Memory B cell (primary cell): Measurements from ENCODE around the gene PTPRE.

ENCODE experiments used
- ATAC-seq: fragments of 150-1000 bp; cut with Tn5 transposase; 2 replicates; pipeline ENCODE4 v1.10.0; 2021; ENCODE audit warnings: low read depth, mild to moderate bottlenecking, moderate library complexity
- DNase-seq, 2 donors: peaks; one replicate each; pipeline ENCODE4 v3.0.0; 2022; ENCODE audit warnings: low spot score in 2 of 2
- H3K27ac Mint-ChIP-seq: one replicate; pipeline ENCODE4 v1.8.0; 2022; ENCODE audit warnings: mild to moderate bottlenecking, moderate library complexity, mixed read lengths
- H3K27me3 Mint-ChIP-seq: one replicate; pipeline ENCODE4 v1.8.0; 2022; ENCODE audit warnings: mixed read lengths
- H3K36me3 Mint-ChIP-seq: one replicate; pipeline ENCODE4 v1.8.0; 2022; ENCODE audit warnings: mild to moderate bottlenecking, mixed read lengths
- H3K4me1 Mint-ChIP-seq: one replicate; pipeline ENCODE4 v1.8.0; 2022; ENCODE audit warnings: mixed read lengths
- H3K4me3 Mint-ChIP-seq: one replicate; pipeline ENCODE4 v1.8.0; 2022; ENCODE audit warnings: mild to moderate bottlenecking, moderate library complexity, mixed read lengths
- H3K9me3 Mint-ChIP-seq: one replicate; pipeline ENCODE4 v1.8.0; 2022; ENCODE audit warnings: mixed read lengths

The PTPRE gene

GRCh38 chr10:128017822-128018221 is 110.9 kb downstream of the PTPRE start:
- H3K36me3 Mint-ChIP-seq = no peaks in the 10 kb centered on the region
- peaks cover 5% of the 10 kb centered on the region for H3K4me1 Mint-ChIP-seq
- no peak for DNase-seq
- peaks cover 2% of the 10 kb centered on the region for H3K9me3 Mint-ChIP-seq
- no peak overlapping the region for H3K27ac Mint-ChIP-seq
- H3K4me3 Mint-ChIP-seq = no peak overlapping the region
- no peak for ATAC-seq
- peaks cover 12% of the 10 kb centered on the region for H3K27me3 Mint-ChIP-seq

DNA sequence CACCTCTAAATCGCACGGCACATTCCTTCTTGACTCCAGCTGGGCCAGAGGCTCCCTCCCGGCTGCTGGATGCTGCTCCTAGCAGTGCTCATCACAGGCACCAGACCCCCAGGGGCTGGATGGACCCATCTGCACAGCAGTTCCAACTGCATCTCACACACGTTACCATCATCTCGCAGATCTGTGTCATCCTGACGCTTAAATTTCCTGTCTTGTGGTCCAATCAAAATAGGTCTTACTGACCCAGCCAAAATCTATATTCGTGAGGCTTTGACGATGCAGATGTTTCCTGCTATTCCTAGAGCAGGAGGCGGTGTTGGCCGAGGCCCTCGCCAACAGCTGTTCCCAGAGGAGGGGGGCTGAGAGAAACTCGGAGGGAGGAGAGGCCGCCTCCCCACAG is 111.3 kb downstream of the PTPRE start:
- DNase-seq = no peak
- ATAC-seq = no peak
- Mint-ChIP-seq H3K27ac (no peak overlapping the region), H3K36me3 (no peaks in the 10 kb centered on the region), H3K4me1 (peaks cover 5% of the 10 kb centered on the region), H3K9me3 (peaks cover under 1% of the 10 kb centered on the region), H3K4me3 (no peak overlapping the region), H3K27me3 (peaks cover 12% of the 10 kb centered on the region)

- H3K27me3 Mint-ChIP-seq = peaks cover 12% of the 10 kb centered on the region
- no peaks in the 10 kb centered on the region for H3K9me3 Mint-ChIP-seq
- no peak for ATAC-seq
- H3K4me3 Mint-ChIP-seq = no peak overlapping the region
- H3K36me3 Mint-ChIP-seq = no peaks in the 10 kb centered on the region
- H3K4me1 Mint-ChIP-seq = peaks cover 5% of the 10 kb centered on the region
- H3K27ac Mint-ChIP-seq = no peak overlapping the region
- no peak for DNase-seq
Measured at GRCh38 chr10:128018691-128019090, 111.8 kb downstream of the PTPRE start.

GRCh38 chr10:128022261-128023196 is 115.6 kb downstream of the PTPRE start:
- Mint-ChIP-seq H3K4me3 (no peak overlapping the region), H3K9me3 (no peaks in the 10 kb centered on the region), H3K36me3 (no peaks in the 10 kb centered on the region), H3K27ac (no peak overlapping the region), H3K4me1 (peaks cover 9% of the 10 kb centered on the region), H3K27me3 (peaks cover 5% of the 10 kb centered on the region)
- ATAC-seq (no peak), DNase-seq (no peak)

DNA sequence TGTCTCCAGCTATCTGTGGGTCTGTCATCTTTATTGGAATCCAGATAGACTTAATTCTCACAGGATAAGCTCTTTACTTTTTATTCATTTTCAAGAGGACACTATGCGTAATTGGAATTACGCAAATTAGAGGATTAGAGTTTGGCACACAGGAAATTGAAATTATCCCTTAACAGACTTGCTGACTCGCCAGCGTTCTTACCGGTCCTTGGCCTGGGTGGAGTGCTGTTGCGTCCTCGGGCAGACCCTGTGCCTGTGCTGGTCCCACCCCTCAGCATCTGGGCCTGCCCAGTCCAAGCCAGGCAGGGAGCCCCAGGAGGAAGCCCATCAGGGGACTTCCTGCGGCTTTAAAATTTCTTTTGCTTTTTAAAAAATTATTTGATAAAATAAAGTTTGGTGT is 117.5 kb downstream of the PTPRE start:
- Mint-ChIP-seq H3K4me3 (no peak overlapping the region), H3K27ac (no peak overlapping the region), H3K4me1 (peaks cover 6% of the 10 kb centered on the region), H3K36me3 (no peaks in the 10 kb centered on the region), H3K27me3 (peaks cover 2% of the 10 kb centered on the region), H3K9me3 (no peaks in the 10 kb centered on the region)
- no peak for DNase-seq
- ATAC-seq = no peak

DNA sequence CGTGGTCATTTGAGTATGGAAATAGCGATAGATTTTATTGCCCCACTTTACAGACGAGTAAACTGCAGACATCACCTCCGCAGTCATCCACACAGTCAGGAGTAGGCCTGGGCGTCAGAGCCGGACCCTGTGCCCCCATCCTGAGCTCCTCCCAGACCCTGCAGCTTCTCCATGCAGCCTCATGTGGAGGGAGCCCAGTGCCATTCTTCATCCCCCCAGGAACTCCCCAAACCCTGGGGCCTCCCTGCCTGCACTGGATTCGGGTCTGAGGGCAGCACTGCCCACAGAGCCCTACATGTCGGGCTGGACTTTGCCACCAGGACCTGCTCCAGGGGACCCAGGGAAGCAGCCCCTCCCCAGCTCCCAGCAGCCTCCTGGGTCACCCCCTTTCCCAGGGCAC is 118.5 kb downstream of the PTPRE start:
- Mint-ChIP-seq H3K9me3 (no peaks in the 10 kb centered on the region), H3K27ac (no peak overlapping the region), H3K36me3 (no peaks in the 10 kb centered on the region), H3K4me3 (no peak overlapping the region), H3K27me3 (peaks cover 2% of the 10 kb centered on the region), H3K4me1 (peaks cover 6% of the 10 kb centered on the region)
- DNase-seq = no peak
- no peak for ATAC-seq

- peaks cover 6% of the 10 kb centered on the region for H3K4me1 Mint-ChIP-seq
Measured at GRCh38 chr10:128025951-128026350, 119.0 kb downstream of the PTPRE start.

DNA sequence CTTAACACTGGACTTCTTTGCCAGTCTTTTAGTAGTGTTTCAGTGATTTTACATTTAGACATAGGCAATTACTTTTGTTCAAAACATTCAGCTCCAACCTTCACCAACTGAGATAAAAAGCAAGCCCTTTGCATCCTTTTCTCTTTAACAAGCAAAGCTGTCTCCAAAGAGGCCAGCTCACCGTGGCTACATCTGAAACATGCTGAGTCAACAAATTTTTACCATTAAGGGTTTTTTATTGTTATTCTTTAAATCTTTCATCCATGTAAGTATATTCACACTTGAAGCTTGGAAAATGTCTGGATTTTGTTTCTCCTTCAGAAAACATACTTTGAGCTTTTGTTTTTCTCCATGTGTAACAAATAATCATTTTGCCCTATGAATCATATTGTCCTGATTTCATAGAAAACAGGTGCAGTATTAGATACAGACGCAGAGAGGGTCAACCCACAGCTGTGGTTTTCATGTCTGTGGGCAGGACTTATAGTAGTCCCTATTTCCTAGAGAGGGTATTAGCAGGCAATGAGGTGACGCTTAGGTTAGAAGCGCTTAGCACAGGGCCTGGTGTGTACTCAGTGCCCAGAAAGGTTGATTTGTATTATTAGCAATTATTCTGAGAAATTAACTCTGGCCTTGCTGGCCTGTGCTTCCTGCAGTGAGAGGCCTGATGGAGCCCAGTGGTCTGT is 119.9 kb downstream of the PTPRE start:
- Mint-ChIP-seq H3K4me3 (no peak overlapping the region), H3K27ac (no peak overlapping the region), H3K4me1 (peaks cover 6% of the 10 kb centered on the region), H3K36me3 (no peaks in the 10 kb centered on the region), H3K9me3 (no peaks in the 10 kb centered on the region), H3K27me3 (peaks cover 2% of the 10 kb centered on the region)
- peak; percentile 39 for ATAC-seq
- DNase-seq = no peak

More at GRCh38 chr10:128025951-128026350, 119.0 kb downstream of the PTPRE start:
- Mint-ChIP-seq H3K4me3 (no peak overlapping the region), H3K9me3 (no peaks in the 10 kb centered on the region), H3K36me3 (no peaks in the 10 kb centered on the region), H3K27ac (no peak overlapping the region), H3K27me3 (peaks cover 2% of the 10 kb centered on the region)
- ATAC-seq = no peak
- no peak for DNase-seq

GRCh38 chr10:128027306-128027705 is 120.4 kb downstream of the PTPRE start:
- no peak for DNase-seq
- peaks cover 6% of the 10 kb centered on the region for H3K4me1 Mint-ChIP-seq
- H3K27me3 Mint-ChIP-seq = peaks cover 2% of the 10 kb centered on the region
- ATAC-seq = no peak
- no peaks in the 10 kb centered on the region for H3K36me3 Mint-ChIP-seq
- H3K27ac Mint-ChIP-seq = no peak overlapping the region
- no peaks in the 10 kb centered on the region for H3K9me3 Mint-ChIP-seq
- no peak overlapping the region for H3K4me3 Mint-ChIP-seq

- H3K4me1 Mint-ChIP-seq = peaks cover 6% of the 10 kb centered on the region
- no peak overlapping the region for H3K4me3 Mint-ChIP-seq
- H3K9me3 Mint-ChIP-seq = no peaks in the 10 kb centered on the region
- no peak overlapping the region for H3K27ac Mint-ChIP-seq
- DNase-seq = no peak
- H3K27me3 Mint-ChIP-seq = peaks cover 2% of the 10 kb centered on the region
- no peak for ATAC-seq
- H3K36me3 Mint-ChIP-seq = no peaks in the 10 kb centered on the region
Measured at GRCh38 chr10:128027822-128028507, 121.1 kb downstream of the PTPRE start.

DNA sequence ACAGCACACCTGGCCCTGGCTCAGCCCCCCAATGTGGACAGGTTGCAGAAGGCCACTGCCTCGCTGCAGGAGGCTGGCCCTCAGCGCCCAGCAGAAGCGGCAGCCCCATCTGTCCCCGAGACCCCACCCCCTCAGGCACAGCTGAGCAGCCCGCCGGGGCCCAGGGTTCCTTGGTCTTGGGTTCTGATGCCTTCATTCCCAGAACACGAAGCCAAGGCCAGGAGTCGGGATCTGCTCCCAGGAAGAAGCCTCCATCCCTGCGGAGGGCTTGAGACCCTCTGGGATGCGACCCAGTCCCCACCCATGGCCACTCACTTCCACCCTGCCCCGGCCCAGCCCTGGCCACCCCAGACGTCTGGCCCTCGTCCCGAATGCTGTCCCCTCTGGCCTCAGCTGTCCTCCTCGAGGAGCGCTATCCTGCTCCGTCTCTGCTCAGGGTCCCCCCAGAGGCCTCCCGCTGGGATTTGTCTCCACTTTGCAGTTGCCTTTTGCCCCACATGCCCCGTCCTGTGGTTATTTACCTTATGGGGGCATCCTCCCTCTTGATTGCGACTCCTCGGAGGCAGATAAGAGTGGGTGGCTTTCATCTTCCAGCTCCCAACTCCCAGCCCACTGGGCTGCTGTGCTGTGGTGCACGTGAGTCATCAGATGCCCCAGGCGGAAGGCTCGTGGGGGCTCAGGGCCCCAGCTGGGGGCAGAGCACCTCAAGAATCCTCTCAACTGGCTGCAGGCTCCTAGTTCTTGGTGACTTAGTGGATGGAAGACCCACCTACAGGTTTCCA is 121.8 kb downstream of the PTPRE start:
- ATAC-seq (no peak), DNase-seq (no peak)
- Mint-ChIP-seq H3K36me3 (no peaks in the 10 kb centered on the region), H3K4me3 (no peak overlapping the region), H3K9me3 (no peaks in the 10 kb centered on the region), H3K27ac (no peak overlapping the region), H3K27me3 (peaks cover 2% of the 10 kb centered on the region), H3K4me1 (peaks cover 6% of the 10 kb centered on the region)

- H3K27me3 Mint-ChIP-seq = peaks cover 2% of the 10 kb centered on the region
- H3K4me1 Mint-ChIP-seq = peaks cover 6% of the 10 kb centered on the region
- ATAC-seq = no peak
- no peaks in the 10 kb centered on the region for H3K36me3 Mint-ChIP-seq
- no peaks in the 10 kb centered on the region for H3K9me3 Mint-ChIP-seq
- no peak overlapping the region for H3K4me3 Mint-ChIP-seq
- no peak overlapping the region for H3K27ac Mint-ChIP-seq
- DNase-seq = no peak
Measured at GRCh38 chr10:128029290-128029651, 122.4 kb downstream of the PTPRE start.

DNA sequence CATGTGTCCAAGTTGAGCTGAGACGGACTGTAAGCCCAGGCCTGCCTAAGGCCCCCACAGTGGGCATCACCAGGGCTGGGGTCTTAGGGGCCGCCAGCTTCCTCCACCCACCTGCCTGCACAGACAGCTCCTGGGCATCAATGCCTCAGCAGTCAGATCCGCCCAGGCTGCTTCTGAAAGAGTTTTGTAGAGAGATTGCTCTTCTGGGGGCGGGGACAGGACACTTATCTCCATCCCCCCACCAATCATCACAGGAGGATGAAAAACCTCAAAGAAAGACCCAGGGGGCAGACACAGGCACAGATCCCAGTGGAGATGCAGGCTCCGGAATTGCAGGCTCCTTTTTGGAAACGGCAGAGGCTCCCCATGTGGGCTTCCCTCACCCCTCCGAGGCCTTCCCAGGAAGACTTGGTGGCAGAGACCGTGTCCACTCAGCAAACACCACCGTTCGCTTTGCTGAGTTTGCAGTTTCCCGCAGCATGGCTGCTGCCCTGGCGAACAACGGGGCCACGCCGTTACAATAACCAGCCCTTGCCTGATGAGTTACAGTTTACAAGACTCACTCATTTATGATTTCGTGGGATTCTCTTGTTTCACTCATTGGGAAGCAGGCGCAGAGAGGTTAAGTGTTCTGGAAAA is 122.9 kb downstream of the PTPRE start:
- DNase-seq (no peak), ATAC-seq (no peak)
- Mint-ChIP-seq H3K9me3 (no peaks in the 10 kb centered on the region), H3K27me3 (peaks cover 2% of the 10 kb centered on the region), H3K4me1 (peaks cover 6% of the 10 kb centered on the region), H3K27ac (no peak overlapping the region), H3K36me3 (no peaks in the 10 kb centered on the region), H3K4me3 (no peak overlapping the region)
